Measurements from ENCODE around the gene ENTREP1. TPM values are rescaled to one million over a fixed set of nuclear protein-coding genes. Genes with fewer than 3 reads are reported as not detected.
A peak's percentile ranks its signal among the peaks of the same experiment; 100 is the strongest.

The ENTREP1 gene
- total RNA-seq, 1 experiment from 2014 or later, result 21.3 TPM

DNA sequence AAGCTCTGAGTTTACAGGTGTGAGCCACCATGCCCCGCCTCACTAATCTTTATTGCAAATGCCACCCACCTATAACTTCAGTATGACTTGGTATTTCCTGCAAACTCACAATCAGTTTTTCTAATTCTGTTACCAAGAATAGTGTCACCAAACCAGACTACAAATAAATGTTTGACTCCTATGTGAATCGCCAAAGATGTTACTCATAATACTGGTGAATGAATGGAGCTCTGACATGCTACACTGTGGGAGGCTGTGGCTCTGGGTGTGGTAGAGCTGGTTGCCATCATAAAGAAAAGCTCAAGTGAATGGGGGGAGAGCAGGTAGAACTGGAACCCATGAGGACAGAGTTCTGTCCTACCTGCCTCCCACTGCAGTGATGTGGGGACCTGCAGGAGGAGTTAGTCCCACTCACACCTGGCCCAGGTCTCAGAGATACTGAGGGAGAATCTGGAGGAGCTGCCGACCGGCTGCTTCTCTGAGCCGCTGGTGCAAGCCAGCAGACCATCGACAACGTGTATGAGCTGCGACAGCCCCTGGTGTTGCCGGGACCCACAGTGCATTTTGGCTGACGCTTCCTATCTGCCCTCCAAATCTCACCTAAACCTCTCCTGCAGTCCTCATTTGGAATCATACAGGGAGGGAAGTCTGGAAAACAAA is 95.7 kb downstream of the ENTREP1 start:
- H3K79me1 ChIP-seq (ENCODE audit: insufficient read depth, low read depth, low read length, poor library complexity, severe bottlenecking), result no peaks in the 10 kb centered on the region
- H4K5ac ChIP-seq (ENCODE audit: insufficient read length, low read depth, low read length), result no peak overlapping the region
- H4K20me1 ChIP-seq (ENCODE audit: control insufficient read depth, insufficient read depth, insufficient read length), result no peaks in the 10 kb centered on the region
- Mint-ChIP-seq H3K9me3 (peaks cover 19 to 31% of the 10 kb centered on the region in 2 experiments), H3K4me1 (peaks cover 2 to 11% of the 10 kb centered on the region in 2 experiments; a peak in 2 of 4 replicates), H3K36me3 (ENCODE audit: insufficient read depth in 1 of 3, low read depth in 3 of 3) (peaks cover 12 to 20% (median 18%) of the 10 kb centered on the region in 3 experiments; a peak in 6 of 7 replicates), H3K4me3 (no peak overlapping the region), H3K27me3 (ENCODE audit: low read depth) (no peaks in the 10 kb centered on the region), H3K27ac (peak overlapping the region in 1 of 3 experiments; percentile 59; a peak in 1 of 7 replicates)
- no peak for DNase-seq
- no peak overlapping the region for H3K56ac ChIP-seq (ENCODE audit: insufficient read length, low read depth, low read length)
- no peak overlapping the region for H2BK15ac ChIP-seq (ENCODE audit: low read depth, low read length)
- H2BK5ac ChIP-seq (ENCODE audit: insufficient read length, low read length), result no peak overlapping the region
- H3K23me2 ChIP-seq (ENCODE audit: insufficient read length, low read depth, low read length, poor library complexity, severe bottlenecking), result no peaks in the 10 kb centered on the region
- no peak overlapping the region for H2BK12ac ChIP-seq (ENCODE audit: insufficient read length, low read depth, low read length)
- no peak overlapping the region for H3K4ac ChIP-seq (ENCODE audit: low read depth, low read length)
- H3T11ph ChIP-seq (ENCODE audit: low read length), result no peak overlapping the region
- no peak overlapping the region for H2AFZ ChIP-seq (ENCODE audit: low read length)
- TF ChIP-seq, protein P1, sequence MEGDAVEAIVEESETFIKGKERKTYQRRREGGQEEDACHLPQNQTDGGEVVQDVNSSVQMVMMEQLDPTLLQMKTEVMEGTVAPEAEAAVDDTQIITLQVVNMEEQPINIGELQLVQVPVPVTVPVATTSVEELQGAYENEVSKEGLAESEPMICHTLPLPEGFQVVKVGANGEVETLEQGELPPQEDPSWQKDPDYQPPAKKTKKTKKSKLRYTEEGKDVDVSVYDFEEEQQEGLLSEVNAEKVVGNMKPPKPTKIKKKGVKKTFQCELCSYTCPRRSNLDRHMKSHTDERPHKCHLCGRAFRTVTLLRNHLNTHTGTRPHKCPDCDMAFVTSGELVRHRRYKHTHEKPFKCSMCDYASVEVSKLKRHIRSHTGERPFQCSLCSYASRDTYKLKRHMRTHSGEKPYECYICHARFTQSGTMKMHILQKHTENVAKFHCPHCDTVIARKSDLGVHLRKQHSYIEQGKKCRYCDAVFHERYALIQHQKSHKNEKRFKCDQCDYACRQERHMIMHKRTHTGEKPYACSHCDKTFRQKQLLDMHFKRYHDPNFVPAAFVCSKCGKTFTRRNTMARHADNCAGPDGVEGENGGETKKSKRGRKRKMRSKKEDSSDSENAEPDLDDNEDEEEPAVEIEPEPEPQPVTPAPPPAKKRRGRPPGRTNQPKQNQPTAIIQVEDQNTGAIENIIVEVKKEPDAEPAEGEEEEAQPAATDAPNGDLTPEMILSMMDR (conservative IDR thresholded peaks at IDR 0.05), result no peak
- no peak overlapping the region for H4K8ac ChIP-seq (replicated peaks; ENCODE audit: insufficient read length, low read depth, low read length)
- H3K9me3 ChIP-seq (ENCODE audit: control insufficient read depth, low read depth, low read length), result no peaks in the 10 kb centered on the region
- H3K23ac ChIP-seq (ENCODE audit: insufficient read length, low read depth, low read length), result no peak overlapping the region
- H3K14ac ChIP-seq (ENCODE audit: insufficient read depth, low read length), result no peak overlapping the region
- no peaks in the 10 kb centered on the region for H3K79me2 ChIP-seq (ENCODE audit: insufficient read depth, low read length)
- no peak overlapping the region for H2BK20ac ChIP-seq (ENCODE audit: low read depth, low read length, poor library complexity, severe bottlenecking)
- H3K9ac ChIP-seq (ENCODE audit: extremely low read depth, insufficient read length, low read length), result no peak overlapping the region
- no peaks in the 10 kb centered on the region for H3K4me1 ChIP-seq (ENCODE audit: insufficient read depth, low read length)
- H2AK5ac ChIP-seq (ENCODE audit: insufficient read length, low read length), result no peak overlapping the region
- H3K27me3 ChIP-seq (ENCODE audit: insufficient read depth, low read length), result no peaks in the 10 kb centered on the region
- no peak overlapping the region for H3K27ac ChIP-seq (ENCODE audit: insufficient read length, low read depth, low read length)
- WGBS (ENCODE audit: extremely low coverage, insufficient read length, low lambda C conversion rate), result no CpG with 5 or more reads among the region's 10 CpGs
- no peak overlapping the region for H3K4me2 ChIP-seq (ENCODE audit: insufficient read depth, insufficient read length, low read length)
- no peak overlapping the region for H3K18ac ChIP-seq (ENCODE audit: insufficient read length, low read depth, low read length)
- no peak overlapping the region for H2BK120ac ChIP-seq (ENCODE audit: low read depth, low read length, poor library complexity, severe bottlenecking)
- no peak overlapping the region for H4K91ac ChIP-seq (ENCODE audit: insufficient read length, low read depth, low read length)
